ENCODE measurements around the gene CYTH3.
"Not testable (repeated sequence)": the region's sequence is repeated elsewhere in the genome, so short reads cannot be mapped to it uniquely, and the experiment has no call there.

The CYTH3 gene

GRCh38 chr7:6198689-6199595 lies 73.5 kb downstream of the CYTH3 start:
- DNase-seq, result no peak

- DNase-seq, result no peak
These were observed 74.4 kb downstream of the CYTH3 start for GRCh38 chr7:6197801-6198551.

- DNase-seq, result no peak
These were observed 78.7 kb downstream of the CYTH3 start for GRCh38 chr7:6193709-6194108.

- not testable (repeated sequence) for DNase-seq
These were observed 81.9 kb downstream of the CYTH3 start for GRCh38 chr7:6190563-6190962.

- DNase-seq, result no peak
These were observed 84.0 kb downstream of the CYTH3 start for GRCh38 chr7:6188389-6188788.

GRCh38 chr7:6186577-6186976 lies 85.8 kb downstream of the CYTH3 start:
- DNase-seq, result no peak

- DNase-seq, result no peak
These were observed 89.4 kb downstream of the CYTH3 start for GRCh38 chr7:6182993-6183392.

- DNase-seq, result no peak
These were observed 91.3 kb downstream of the CYTH3 start for GRCh38 chr7:6181136-6181535.

GRCh38 chr7:6180344-6180725 lies 92.1 kb downstream of the CYTH3 start:
- DNase-seq, result no peak

GRCh38 chr7:6179620-6180343 lies 92.6 kb downstream of the CYTH3 start:
- DNase-seq, result no peak

GRCh38 chr7:6178298-6179029 lies 94.0 kb downstream of the CYTH3 start:
- DNase-seq, result no peak

- no peak for DNase-seq
These were observed 96.8 kb downstream of the CYTH3 start for GRCh38 chr7:6175645-6176044.

GRCh38 chr7:6172910-6173295 lies 99.5 kb downstream of the CYTH3 start:
- DNase-seq, result peak in 2 of 51 donors; percentile 12 to 15

GRCh38 chr7:6172224-6172909 lies 100.1 kb downstream of the CYTH3 start:
- DNase-seq, result no peak

GRCh38 chr7:6171532-6172223 lies 100.7 kb downstream of the CYTH3 start:
- DNase-seq, result no peak

- no peak for DNase-seq
These were observed 101.6 kb downstream of the CYTH3 start for GRCh38 chr7:6170571-6171531.

- no peak for DNase-seq
These were observed 102.5 kb downstream of the CYTH3 start for GRCh38 chr7:6169805-6170520.

GRCh38 chr7:6168477-6168868 lies 104.0 kb downstream of the CYTH3 start:
- no peak for DNase-seq
